H1 (cell line): ENCODE measurements around the gene SERGEF.

Experiments used
- CREB1 ChIP-seq: IDR thresholded peaks from 2 replicates; pipeline ENCODE4 v1.6.1; 2012; ENCODE audit warnings: inconsistent platforms
- CTCF ChIP-seq, 3 experiments: IDR thresholded peaks; 1 replicate in 2 of 3; 2 replicates in 1 of 3; pipeline versions ENCODE4 v1.5.1 to v1.6.1; 2011; ENCODE audit warnings: low read length in 3 of 3, mild to moderate bottlenecking in 3 of 3, inconsistent platforms in 2 of 3, low read depth in 1 of 3, moderate library complexity in 1 of 3; ENCODE audit not compliant: insufficient read depth in 1 of 3; ENCODE audit errors: control extremely low read depth in 1 of 3
- JUN ChIP-seq: IDR thresholded peaks from 2 replicates; pipeline ENCODE4 v1.6.1; 2011; ENCODE audit warnings: low read depth, mild to moderate bottlenecking, improper control_type of control experiment, low read length
- TF ChIP-seq, protein P1 (sequence below): IDR thresholded peaks from 2 replicates; pipeline ENCODE4 v1.6.1; 2011; ENCODE audit warnings: low read depth, mild to moderate bottlenecking, low read length; ENCODE audit not compliant: insufficient read depth

- TF ChIP-seq CREB1 (no peak), JUN (no peak), CTCF (IDR thresholded peaks at IDR 0.05; ENCODE audit: control extremely low read depth in 1 of 3, insufficient read depth in 1 of 3, low read depth in 1 of 3, low read length in 3 of 3) (no peak)
- TF ChIP-seq, protein P1, sequence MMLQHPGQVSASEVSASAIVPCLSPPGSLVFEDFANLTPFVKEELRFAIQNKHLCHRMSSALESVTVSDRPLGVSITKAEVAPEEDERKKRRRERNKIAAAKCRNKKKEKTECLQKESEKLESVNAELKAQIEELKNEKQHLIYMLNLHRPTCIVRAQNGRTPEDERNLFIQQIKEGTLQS = no peak
These were observed 244.3 kb downstream of the SERGEF start for GRCh38 chr11:17768547-17768946.
